Tibial nerve (tissue), 4 donors: ENCODE results near the gene UGT2A2.

Experiments used
- EP300 ChIP-seq, 2 donors: sonication (generic); formaldehyde crosslinking; IDR thresholded peaks; one replicate each; pipeline ENCODE4 v1.6.1; 2017; ENCODE audit warnings: antibody characterized with exemption in 2 of 2, mild to moderate bottlenecking in 1 of 2
- POLR2A ChIP-seq, 2 donors: fragments of 450-650 bp; IDR thresholded peaks; one replicate each; pipeline ENCODE4 v1.6.1; 2017; ENCODE audit warnings: antibody characterized with exemption in 2 of 2, mild to moderate bottlenecking in 2 of 2, moderate library complexity in 2 of 2
- TF ChIP-seq, protein P1 (sequence below), 5 experiments: fragments of 200-600 bp in 3 of 5; fragments of 450-650 bp in 2 of 5; sonication (generic) in 3 of 5; IDR thresholded peaks; one replicate each; pipeline ENCODE4 v1.5.1; 2016 to 2019; ENCODE audit warnings: antibody characterized with exemption in 5 of 5, mild to moderate bottlenecking in 3 of 5, moderate library complexity in 2 of 5

DNA sequence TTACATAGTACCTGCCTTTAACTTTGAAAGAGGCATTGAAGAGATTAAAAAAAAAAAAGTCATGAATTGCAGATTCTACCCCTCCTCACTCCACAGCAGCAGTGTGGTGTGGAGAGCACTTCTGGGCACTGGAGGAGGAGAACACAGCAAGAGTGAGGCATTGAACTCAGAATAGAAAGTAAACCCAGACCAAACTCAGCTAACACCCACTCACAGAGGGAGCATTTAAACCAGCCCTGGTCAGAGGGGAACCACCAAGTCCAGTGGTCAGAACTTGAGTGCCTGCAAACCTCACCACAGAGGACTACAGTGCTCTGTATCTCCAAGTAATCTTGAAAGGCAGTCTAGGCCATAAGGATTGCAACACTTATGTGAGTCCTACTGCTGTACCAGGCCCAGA is 29.2 kb upstream of the UGT2A2 start:
- TF ChIP-seq, protein P1, sequence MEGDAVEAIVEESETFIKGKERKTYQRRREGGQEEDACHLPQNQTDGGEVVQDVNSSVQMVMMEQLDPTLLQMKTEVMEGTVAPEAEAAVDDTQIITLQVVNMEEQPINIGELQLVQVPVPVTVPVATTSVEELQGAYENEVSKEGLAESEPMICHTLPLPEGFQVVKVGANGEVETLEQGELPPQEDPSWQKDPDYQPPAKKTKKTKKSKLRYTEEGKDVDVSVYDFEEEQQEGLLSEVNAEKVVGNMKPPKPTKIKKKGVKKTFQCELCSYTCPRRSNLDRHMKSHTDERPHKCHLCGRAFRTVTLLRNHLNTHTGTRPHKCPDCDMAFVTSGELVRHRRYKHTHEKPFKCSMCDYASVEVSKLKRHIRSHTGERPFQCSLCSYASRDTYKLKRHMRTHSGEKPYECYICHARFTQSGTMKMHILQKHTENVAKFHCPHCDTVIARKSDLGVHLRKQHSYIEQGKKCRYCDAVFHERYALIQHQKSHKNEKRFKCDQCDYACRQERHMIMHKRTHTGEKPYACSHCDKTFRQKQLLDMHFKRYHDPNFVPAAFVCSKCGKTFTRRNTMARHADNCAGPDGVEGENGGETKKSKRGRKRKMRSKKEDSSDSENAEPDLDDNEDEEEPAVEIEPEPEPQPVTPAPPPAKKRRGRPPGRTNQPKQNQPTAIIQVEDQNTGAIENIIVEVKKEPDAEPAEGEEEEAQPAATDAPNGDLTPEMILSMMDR (IDR thresholded peaks at IDR 0.05) = no peak
- no peak for TF ChIP-seq EP300 (IDR thresholded peaks at IDR 0.05)
- no peak for TF ChIP-seq POLR2A (IDR thresholded peaks at IDR 0.05)
